Measurements from ENCODE around the gene CAPN11.

GRCh38 chr6:44179648-44180047 lies 21.0 kb downstream of the CAPN11 start:
- TF ChIP-seq CTCF (IDR thresholded peaks at IDR 0.05; ENCODE audit: borderline replicate concordance, extremely low read depth, low read length, poor library complexity, severe bottlenecking), result no peak
- TF ChIP-seq EZH2 (IDR thresholded peaks at IDR 0.05; ENCODE audit: borderline replicate concordance, low read depth, low read length, severe bottlenecking), result no peak

Measured in DND-41 (cell line).